ENCODE results near the gene ANXA6. TPM values are rescaled to one million over a fixed set of nuclear protein-coding genes. Genes with fewer than 3 reads are reported as not detected.

Gene ANXA6
- total and polyA plus RNA-seq, 2 of the 4 experiments (the other 2 are of a cell fraction) = 355 to 610 TPM

DNA sequence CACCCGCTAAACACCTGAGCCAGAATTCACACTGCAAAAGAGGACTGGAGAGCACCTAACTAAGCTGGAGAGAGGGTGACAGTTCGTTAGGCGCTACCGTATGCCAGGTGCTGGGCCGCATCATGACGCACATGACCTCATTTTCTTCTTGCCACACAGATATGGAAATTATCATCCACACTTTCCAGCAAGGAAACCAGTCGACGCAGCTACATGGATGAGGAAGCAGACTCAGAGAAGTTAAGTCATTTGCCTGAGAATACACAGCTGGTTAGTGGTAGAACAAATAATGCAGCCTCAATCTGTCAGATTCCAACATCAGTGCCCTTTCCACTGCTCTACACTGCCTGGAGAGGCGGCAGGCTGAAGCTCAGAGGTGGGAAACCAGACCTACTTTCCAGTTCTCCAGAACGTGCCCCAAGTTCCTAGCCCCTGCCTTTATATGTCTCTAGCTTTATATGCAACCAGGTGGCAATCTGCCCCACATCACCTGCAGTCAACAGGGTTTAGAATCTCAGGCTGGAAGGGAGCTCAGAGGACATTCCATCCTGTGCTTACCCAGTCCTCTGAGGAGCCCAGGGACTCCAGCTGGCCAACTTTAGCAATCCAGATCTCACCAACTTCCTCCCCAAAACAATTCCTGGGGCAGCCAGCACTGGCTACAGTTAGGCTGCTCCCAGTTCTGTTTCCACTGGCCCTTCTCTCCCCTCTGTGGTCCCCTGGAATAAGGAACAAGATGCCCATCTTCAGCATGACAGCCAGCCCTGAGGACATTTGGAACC lies 85.5 kb downstream of the ANXA6 start (continued):
- TF ChIP-seq MAZ (IDR thresholded peaks at IDR 0.05; ENCODE audit: borderline replicate concordance, low read depth, low read length) (no peak), NFE2L2 (IDR thresholded peaks at IDR 0.05; ENCODE audit: low read depth, low read length) (no peak)

GRCh38 chr5:151071021-151071420 lies 86.6 kb downstream of the ANXA6 start:
- H3K4me1 ChIP-seq (ENCODE audit: control insufficient read depth, insufficient read depth, low read length) = peaks cover 42% of the 10 kb centered on the region

More at GRCh38 chr5:151071021-151071420, 86.6 kb downstream of the ANXA6 start:
- Histone ChIP-seq H4K5ac (ENCODE audit: low read depth, low read length) (no peak overlapping the region), H4K8ac (ENCODE audit: low read depth in 2 of 2, low read length in 2 of 2) (peak overlapping the region in 1 of 2 experiments; percentile 77; a peak in 2 of 4 replicates), H4K91ac (ENCODE audit: insufficient read depth, low read depth, low read length) (peak overlapping the region; percentile 59; the same call in 1 of the 2 replicates), H2BK20ac (ENCODE audit: low read depth, low read length) (peak overlapping the region; percentile 70; the same call in 1 of the 2 replicates), H3K4me3 (ENCODE audit: insufficient read depth, low read depth, low read length) (no peak overlapping the region), H2BK5ac (ENCODE audit: low read depth, low read length, poor library complexity, severe bottlenecking) (peak overlapping the region; percentile 38), H3K9ac (ENCODE audit: low read depth, low read length) (no peak overlapping the region), H4K20me1 (ENCODE audit: insufficient read depth, low read length) (peaks cover 57% of the 10 kb centered on the region), H3K9me3 (ENCODE audit: control insufficient read depth, insufficient read depth, low read length) (no peaks in the 10 kb centered on the region), H3K4me2 (ENCODE audit: low read depth, low read length) (no peak overlapping the region), H3K56ac (ENCODE audit: extremely low read depth, insufficient read depth, low read length) (0 out of 2 replicates have a peak overlapping the region, but pooled peaks have one; percentile 24), H3K27ac (ENCODE audit: insufficient read depth, low read length) (no peak overlapping the region), H3K23ac (ENCODE audit: low read depth, low read length) (peak overlapping the region; percentile 70; the same call in 1 of the 2 replicates), H3K14ac (replicated peaks; ENCODE audit: low read depth, low read length) (peak overlapping the region; percentile 79), H2AFZ (replicated peaks; ENCODE audit: low read length, poor library complexity) (no peak overlapping the region), H3K9me1 (ENCODE audit: insufficient read depth, low read length) (peaks cover 56% of the 10 kb centered on the region), H3K27me3 (ENCODE audit: control insufficient read depth, insufficient read depth, low read length) (no peaks in the 10 kb centered on the region), H3K4ac (ENCODE audit: low read depth, low read length) (peak overlapping the region; percentile 94), H2AK9ac (replicated peaks; ENCODE audit: low read depth, low read length, poor library complexity) (no peak overlapping the region), H2BK15ac (ENCODE audit: low read depth, low read length) (peak overlapping the region; percentile 26; the same call in 1 of the 3 replicates), H3K79me1 (ENCODE audit: low read depth in 1 of 2, low read length in 2 of 2) (peaks cover 47 to 93% of the 10 kb centered on the region in 2 experiments), H3K36me3 (ENCODE audit: control insufficient read depth, insufficient read depth, low read length) (peaks cover 8% of the 10 kb centered on the region), H2BK120ac (ENCODE audit: low read depth, low read length) (peak overlapping the region; percentile 94), H3K18ac (ENCODE audit: low read depth, low read length) (peak overlapping the region; percentile 54; the same call in 1 of the 2 replicates), H2AK5ac (ENCODE audit: low read depth, low read length) (peak overlapping the region; percentile 92)
- 100% methylated on average over 1 of the region's 4 CpGs; no CpG with 5 or more reads in 1 of the 2 experiments for WGBS, 2 experiments (ENCODE audit: extremely low coverage in 2 of 2, insufficient read length in 1 of 2)
- ATAC-seq (ENCODE audit: low read depth) (no peak), DNase-seq (no peak)
- BruUV-seq (replicated peaks) = no TSS peak
- POLR2A ChIA-PET (ENCODE audit: unreplicated experiment) = no interaction called here
- intact Hi-C loops (cut with micrococcal nuclease) (no loop called here), dilution Hi-C loops (cut with HindIII; ENCODE audit: low sequenced_read_pairs, unreplicated experiment) (no loop called here), in situ Hi-C loops (cut with MboI; ENCODE audit: low sequenced_read_pairs) (no loop called here)
- CTCF ChIA-PET = interaction anchor here (0.9 to 1.4 kb wide), 2 partner anchors 10 to 19 kb away, joined by 3 to 5 read pairs; partner anchors contain the start of gene TNIP1
- TF ChIP-seq RAD21 (IDR thresholded peaks at IDR 0.05; ENCODE audit: low read length) (no peak), RFX5 (IDR thresholded peaks at IDR 0.05; ENCODE audit: low read depth, low read length) (no peak), MXI1 (IDR thresholded peaks at IDR 0.05; ENCODE audit: borderline replicate concordance, low read depth, low read length) (no peak), CEBPB (IDR thresholded peaks at IDR 0.05; ENCODE audit: low read depth, low read length) (no peak), POLR2A (IDR thresholded peaks at IDR 0.05; ENCODE audit: low read depth, low read length) (no peak), BHLHE40 (IDR thresholded peaks at IDR 0.05; ENCODE audit: low read depth, low read length) (no peak), SMC3 (IDR thresholded peaks at IDR 0.05; ENCODE audit: low read depth, low read length) (no peak)
- TF ChIP-seq, protein P1, sequence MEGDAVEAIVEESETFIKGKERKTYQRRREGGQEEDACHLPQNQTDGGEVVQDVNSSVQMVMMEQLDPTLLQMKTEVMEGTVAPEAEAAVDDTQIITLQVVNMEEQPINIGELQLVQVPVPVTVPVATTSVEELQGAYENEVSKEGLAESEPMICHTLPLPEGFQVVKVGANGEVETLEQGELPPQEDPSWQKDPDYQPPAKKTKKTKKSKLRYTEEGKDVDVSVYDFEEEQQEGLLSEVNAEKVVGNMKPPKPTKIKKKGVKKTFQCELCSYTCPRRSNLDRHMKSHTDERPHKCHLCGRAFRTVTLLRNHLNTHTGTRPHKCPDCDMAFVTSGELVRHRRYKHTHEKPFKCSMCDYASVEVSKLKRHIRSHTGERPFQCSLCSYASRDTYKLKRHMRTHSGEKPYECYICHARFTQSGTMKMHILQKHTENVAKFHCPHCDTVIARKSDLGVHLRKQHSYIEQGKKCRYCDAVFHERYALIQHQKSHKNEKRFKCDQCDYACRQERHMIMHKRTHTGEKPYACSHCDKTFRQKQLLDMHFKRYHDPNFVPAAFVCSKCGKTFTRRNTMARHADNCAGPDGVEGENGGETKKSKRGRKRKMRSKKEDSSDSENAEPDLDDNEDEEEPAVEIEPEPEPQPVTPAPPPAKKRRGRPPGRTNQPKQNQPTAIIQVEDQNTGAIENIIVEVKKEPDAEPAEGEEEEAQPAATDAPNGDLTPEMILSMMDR (conservative IDR thresholded peaks at IDR 0.05; ENCODE audit: low read depth, low read length) = no peak
- TF ChIP-seq, protein P2, sequence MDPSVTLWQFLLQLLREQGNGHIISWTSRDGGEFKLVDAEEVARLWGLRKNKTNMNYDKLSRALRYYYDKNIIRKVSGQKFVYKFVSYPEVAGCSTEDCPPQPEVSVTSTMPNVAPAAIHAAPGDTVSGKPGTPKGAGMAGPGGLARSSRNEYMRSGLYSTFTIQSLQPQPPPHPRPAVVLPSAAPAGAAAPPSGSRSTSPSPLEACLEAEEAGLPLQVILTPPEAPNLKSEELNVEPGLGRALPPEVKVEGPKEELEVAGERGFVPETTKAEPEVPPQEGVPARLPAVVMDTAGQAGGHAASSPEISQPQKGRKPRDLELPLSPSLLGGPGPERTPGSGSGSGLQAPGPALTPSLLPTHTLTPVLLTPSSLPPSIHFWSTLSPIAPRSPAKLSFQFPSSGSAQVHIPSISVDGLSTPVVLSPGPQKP (IDR thresholded peaks at IDR 0.05; ENCODE audit: borderline replicate concordance, low read depth, low read length) = no peak

Data from IMR-90 (cell line).